Iris pigment epithelial cell (primary cell): ENCODE data around the gene CSTB.

Experiments used
- DNase-seq: peaks from one replicate; pipeline ENCODE4 v3.0.0-alpha.2; 2011; ENCODE audit warnings: low read depth

Gene CSTB

GRCh38 chr21:43749651-43750262, 26.4 kb downstream of the CSTB start:
- DNase-seq, result no peak

- DNase-seq, result no peak
Observed at GRCh38 chr21:43748622-43749021, 27.5 kb downstream of the CSTB start.

- DNase-seq, result no peak
Observed at GRCh38 chr21:43745772-43746517, 30.2 kb downstream of the CSTB start.

- no peak for DNase-seq
Observed at GRCh38 chr21:43744725-43745124, 31.4 kb downstream of the CSTB start.

GRCh38 chr21:43743947-43744346, 32.2 kb downstream of the CSTB start:
- no peak for DNase-seq

- DNase-seq, result no peak
Observed at GRCh38 chr21:43741423-43742096, 34.5 kb downstream of the CSTB start.

GRCh38 chr21:43740497-43741156, 35.5 kb downstream of the CSTB start:
- peak; percentile 50 for DNase-seq

- DNase-seq, result no peak
Observed at GRCh38 chr21:43739621-43740435, 36.3 kb downstream of the CSTB start.

- DNase-seq, result no peak
Observed at GRCh38 chr21:43737158-43737950, 38.8 kb downstream of the CSTB start.

- DNase-seq, result peak; percentile 31
Observed at GRCh38 chr21:43736224-43736883, 39.8 kb downstream of the CSTB start.

GRCh38 chr21:43735236-43736091, 40.6 kb downstream of the CSTB start:
- no peak for DNase-seq

GRCh38 chr21:43734928-43735229, 41.2 kb downstream of the CSTB start:
- DNase-seq, result peak; percentile 59

GRCh38 chr21:43734131-43734927, 41.8 kb downstream of the CSTB start:
- no peak for DNase-seq

- peak; percentile 63 for DNase-seq
Observed at GRCh38 chr21:43733529-43734071, 42.5 kb downstream of the CSTB start.

- DNase-seq, result no peak
Observed at GRCh38 chr21:43733060-43733459, 43.0 kb downstream of the CSTB start.

- no peak for DNase-seq
Observed at GRCh38 chr21:43731891-43732711, 44.0 kb downstream of the CSTB start.

- DNase-seq, result no peak
Observed at GRCh38 chr21:43731476-43731875, 44.6 kb downstream of the CSTB start.
